HG03135 (cell line): Measurements from ENCODE around the gene RILP.
"Not testable (repeated sequence)": the region's sequence is repeated elsewhere in the genome, so short reads cannot be mapped to it uniquely, and the experiment has no call there.

ENCODE experiments used
- ATAC-seq: cut with Tn5 transposase; IDR thresholded peaks from one replicate; pipeline ENCODE4 v1.9.1; 2021; ENCODE audit warnings: mild to moderate bottlenecking, moderate library complexity; ENCODE audit not compliant: unreplicated experiment

RILP gene

GRCh38 chr17:1649844-1650501, at the start of gene RILP:
TSS of gene RILP (minus strand) at chr17:1649866. CDS start at chr17:1649804, 62 bp downstream.
- ATAC-seq = no peak

GRCh38 chr17:1697681-1698080, 48.0 kb upstream of the RILP start:
- ATAC-seq = no peak

- no peak for ATAC-seq
Measured at GRCh38 chr17:1695365-1695764, 45.7 kb upstream of the RILP start.

GRCh38 chr17:1693339-1693738, 43.7 kb upstream of the RILP start:
- ATAC-seq = no peak

GRCh38 chr17:1690544-1691221, 41.0 kb upstream of the RILP start:
- ATAC-seq = no peak

- ATAC-seq = not testable (repeated sequence)
Measured at GRCh38 chr17:1688405-1688804, 38.7 kb upstream of the RILP start.

GRCh38 chr17:1686086-1686485, 36.4 kb upstream of the RILP start:
- ATAC-seq = no peak

GRCh38 chr17:1684378-1685189, 34.9 kb upstream of the RILP start, which contains the start of gene PRPF8:
TSS of gene PRPF8 (minus strand) at chr17:1684867. CDS start at chr17:1684571, 296 bp downstream.
- peak; percentile 95 for ATAC-seq

- ATAC-seq = no peak
Measured at GRCh38 chr17:1683459-1683858, 33.8 kb upstream of the RILP start.

- no peak for ATAC-seq
Measured at GRCh38 chr17:1676401-1676800, 26.7 kb upstream of the RILP start.

GRCh38 chr17:1673041-1673785, 23.5 kb upstream of the RILP start:
- ATAC-seq = no peak

GRCh38 chr17:1663934-1664333, 14.3 kb upstream of the RILP start:
- ATAC-seq = not testable (repeated sequence)

GRCh38 chr17:1661045-1661444, 11.4 kb upstream of the RILP start:
- ATAC-seq = no peak

GRCh38 chr17:1658100-1658499, 8.4 kb upstream of the RILP start:
- no peak for ATAC-seq

- ATAC-seq = no peak
Measured at GRCh38 chr17:1653735-1654134, 4.1 kb upstream of the RILP start.

- not testable (repeated sequence) for ATAC-seq
Measured at GRCh38 chr17:1652794-1653193, 3.1 kb upstream of the RILP start.

GRCh38 chr17:1651559-1651844, 1.8 kb upstream of the RILP start:
- ATAC-seq = no peak

GRCh38 chr17:1650731-1651558, 1.3 kb upstream of the RILP start:
- no peak for ATAC-seq

GRCh38 chr17:1648963-1649843, 463 bp downstream of the RILP start:
- ATAC-seq = peak; percentile 47
